ENCODE measurements around the gene KCNIP4. TPM values are rescaled to one million over a fixed set of nuclear protein-coding genes. Genes with fewer than 3 reads are reported as not detected.

KCNIP4 gene
- polyA plus RNA-seq, 1 donor (not counting 4 experiments of a cell fraction or from before 2014, with no cell fraction given): 0.07 TPM

- TF ChIP-seq CTCF (optimal IDR thresholded peaks at IDR 0.05 in 1 of 3, IDR thresholded peaks at IDR 0.05 in 1 of 3, conservative IDR thresholded peaks at IDR 0.05 in 1 of 3; ENCODE audit: extremely low read depth in 1 of 3, insufficient read depth in 2 of 3, low read length in 3 of 3): no peak
- no peak for TF ChIP-seq EZH2 (IDR thresholded peaks at IDR 0.05; ENCODE audit: low read length)
- Histone ChIP-seq H3K27me3 (ENCODE audit: control insufficient read depth, extremely low read depth, insufficient read depth, low read length) (no peaks in the 10 kb centered on the region), H2AFZ (ENCODE audit: control insufficient read depth, low read length) (no peak overlapping the region), H3K9me3 (ENCODE audit: control insufficient read depth, low read depth, low read length) (no peaks in the 10 kb centered on the region), H3K4me3 (ENCODE audit: control insufficient read depth in 2 of 3, extremely low read depth in 1 of 3, insufficient read depth in 2 of 3, low read depth in 1 of 3, low read length in 3 of 3) (no peak overlapping the region), H3K4me1 (ENCODE audit: control insufficient read depth, extremely low read depth, insufficient read depth, low read length) (no peaks in the 10 kb centered on the region), H4K20me1 (ENCODE audit: control insufficient read depth, extremely low read depth, insufficient read depth, low read length) (no peaks in the 10 kb centered on the region), H3K79me2 (ENCODE audit: control insufficient read depth, insufficient read depth, low read length) (no peaks in the 10 kb centered on the region), H3K4me2 (ENCODE audit: control insufficient read depth, extremely low read depth, insufficient read depth, low read depth, low read length) (no peak overlapping the region), H3K9me1 (ENCODE audit: control insufficient read depth, extremely low read depth, insufficient read depth, low read length) (no peaks in the 10 kb centered on the region), H3K9ac (ENCODE audit: control insufficient read depth, extremely low read depth, insufficient read depth, low read length) (no peak overlapping the region), H3K27ac (ENCODE audit: control insufficient read depth, insufficient read depth, low read length) (no peak overlapping the region), H3K36me3 (ENCODE audit: control insufficient read depth in 2 of 2, extremely low read depth in 1 of 2, insufficient read depth in 2 of 2, low read length in 2 of 2) (no peaks in the 10 kb centered on the region)
- DNase-seq (ENCODE audit: low read depth, low spot score): no peak
- no peak for FAIRE-seq
- dilution Hi-C loops (cut with MboI; ENCODE audit: extremely low pct_ligation_motif_present, low sequenced_read_pairs): no loop called here
Measured at GRCh38 chr4:20901851-20902250, 1046.7 kb downstream of the KCNIP4 start.

GRCh38 chr4:20899591-20899990, 1049.0 kb downstream of the KCNIP4 start:
- Histone ChIP-seq H2AFZ (ENCODE audit: control insufficient read depth, low read length) (no peak overlapping the region), H4K20me1 (ENCODE audit: control insufficient read depth, extremely low read depth, insufficient read depth, low read length) (no peaks in the 10 kb centered on the region), H3K9me3 (ENCODE audit: control insufficient read depth, low read depth, low read length) (no peaks in the 10 kb centered on the region), H3K27me3 (ENCODE audit: control insufficient read depth, extremely low read depth, insufficient read depth, low read length) (no peaks in the 10 kb centered on the region), H3K4me3 (ENCODE audit: control insufficient read depth in 2 of 3, extremely low read depth in 1 of 3, insufficient read depth in 2 of 3, low read depth in 1 of 3, low read length in 3 of 3) (no peak overlapping the region), H3K79me2 (ENCODE audit: control insufficient read depth, insufficient read depth, low read length) (no peaks in the 10 kb centered on the region), H3K9me1 (ENCODE audit: control insufficient read depth, extremely low read depth, insufficient read depth, low read length) (no peaks in the 10 kb centered on the region), H3K36me3 (ENCODE audit: control insufficient read depth in 2 of 2, extremely low read depth in 1 of 2, insufficient read depth in 2 of 2, low read length in 2 of 2) (no peaks in the 10 kb centered on the region), H3K27ac (ENCODE audit: control insufficient read depth, insufficient read depth, low read length) (no peak overlapping the region), H3K9ac (ENCODE audit: control insufficient read depth, extremely low read depth, insufficient read depth, low read length) (no peak overlapping the region), H3K4me2 (ENCODE audit: control insufficient read depth, extremely low read depth, insufficient read depth, low read depth, low read length) (no peak overlapping the region), H3K4me1 (ENCODE audit: control insufficient read depth, extremely low read depth, insufficient read depth, low read length) (no peaks in the 10 kb centered on the region)
- dilution Hi-C loops (cut with MboI; ENCODE audit: extremely low pct_ligation_motif_present, low sequenced_read_pairs): no loop called here
- FAIRE-seq (no peak), DNase-seq (ENCODE audit: low read depth, low spot score) (no peak)
- no peak for TF ChIP-seq EZH2 (IDR thresholded peaks at IDR 0.05; ENCODE audit: low read length)

GRCh38 chr4:20895988-20896387, 1052.6 kb downstream of the KCNIP4 start:
- Histone ChIP-seq H3K9me3 (ENCODE audit: control insufficient read depth, low read depth, low read length) (no peaks in the 10 kb centered on the region), H3K79me2 (ENCODE audit: control insufficient read depth, insufficient read depth, low read length) (no peaks in the 10 kb centered on the region), H3K4me2 (ENCODE audit: control insufficient read depth, extremely low read depth, insufficient read depth, low read depth, low read length) (no peak overlapping the region), H3K36me3 (ENCODE audit: control insufficient read depth in 2 of 2, extremely low read depth in 1 of 2, insufficient read depth in 2 of 2, low read length in 2 of 2) (no peaks in the 10 kb centered on the region), H3K4me1 (ENCODE audit: control insufficient read depth, extremely low read depth, insufficient read depth, low read length) (no peaks in the 10 kb centered on the region), H4K20me1 (ENCODE audit: control insufficient read depth, extremely low read depth, insufficient read depth, low read length) (no peaks in the 10 kb centered on the region), H3K4me3 (ENCODE audit: control insufficient read depth in 2 of 3, extremely low read depth in 1 of 3, insufficient read depth in 2 of 3, low read depth in 1 of 3, low read length in 3 of 3) (no peak overlapping the region), H2AFZ (ENCODE audit: control insufficient read depth, low read length) (no peak overlapping the region), H3K9ac (ENCODE audit: control insufficient read depth, extremely low read depth, insufficient read depth, low read length) (no peak overlapping the region), H3K27ac (ENCODE audit: control insufficient read depth, insufficient read depth, low read length) (no peak overlapping the region), H3K9me1 (ENCODE audit: control insufficient read depth, extremely low read depth, insufficient read depth, low read length) (no peaks in the 10 kb centered on the region), H3K27me3 (ENCODE audit: control insufficient read depth, extremely low read depth, insufficient read depth, low read length) (no peaks in the 10 kb centered on the region)
- no peak for DNase-seq (ENCODE audit: low read depth, low spot score)
- no peak for TF ChIP-seq EZH2 (IDR thresholded peaks at IDR 0.05; ENCODE audit: low read length)
- TF ChIP-seq CTCF (optimal IDR thresholded peaks at IDR 0.05 in 1 of 3, IDR thresholded peaks at IDR 0.05 in 1 of 3, conservative IDR thresholded peaks at IDR 0.05 in 1 of 3; ENCODE audit: extremely low read depth in 1 of 3, insufficient read depth in 2 of 3, low read length in 3 of 3): no peak
- FAIRE-seq: no peak
- dilution Hi-C loops (cut with MboI; ENCODE audit: extremely low pct_ligation_motif_present, low sequenced_read_pairs): no loop called here

All from keratinocyte (primary cell).